ENCODE measurements around the gene CXorf58. TPM values are rescaled to one million over a fixed set of nuclear protein-coding genes. Genes with fewer than 3 reads are reported as not detected.

CXorf58 gene
- total and polyA plus RNA-seq, 9 of the 15 experiments (the other 6 are each of a cell fraction or from before 2014, with no cell fraction given): 0.10 to 0.27 (median 0.16) TPM; not detected in 3

DNA sequence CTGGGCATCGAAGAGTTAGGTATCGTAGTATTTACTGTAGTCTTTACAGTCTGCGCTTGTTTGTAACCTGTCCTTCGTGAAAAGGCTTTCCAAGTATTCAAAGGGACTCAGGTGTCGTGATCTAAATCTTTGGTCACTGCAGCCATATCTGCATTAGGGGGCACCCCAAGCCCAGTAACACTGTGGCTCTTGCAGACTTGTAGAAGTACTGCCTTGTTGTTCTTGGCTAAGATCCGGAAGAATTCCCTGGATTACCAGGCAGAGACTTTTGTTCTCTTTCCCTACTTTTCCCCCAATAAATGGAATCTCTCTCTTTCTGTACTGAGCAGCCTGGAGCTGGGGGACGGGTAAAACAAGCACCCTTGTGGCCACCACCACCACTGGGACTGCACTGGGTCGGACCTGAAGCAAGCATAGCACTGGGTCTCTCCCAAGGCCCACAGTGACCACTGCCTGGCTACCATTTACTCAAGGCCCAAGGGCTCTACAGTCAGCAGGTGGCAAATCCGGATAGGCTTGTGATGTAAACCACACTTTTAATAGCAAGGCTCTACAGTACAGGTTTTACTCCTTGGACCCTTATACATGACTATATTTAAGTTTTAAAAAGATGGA is 12.0 kb downstream of the CXorf58 start (continued):
- TF ChIP-seq NONO (IDR thresholded peaks at IDR 0.05; ENCODE audit: low read depth in 2 of 2, low read length in 1 of 2) (no peak), MTA3 (IDR thresholded peaks at IDR 0.05; ENCODE audit: borderline replicate concordance) (no peak), HNRNPUL1 (IDR thresholded peaks at IDR 0.05; ENCODE audit: low read length) (no peak)

DNA sequence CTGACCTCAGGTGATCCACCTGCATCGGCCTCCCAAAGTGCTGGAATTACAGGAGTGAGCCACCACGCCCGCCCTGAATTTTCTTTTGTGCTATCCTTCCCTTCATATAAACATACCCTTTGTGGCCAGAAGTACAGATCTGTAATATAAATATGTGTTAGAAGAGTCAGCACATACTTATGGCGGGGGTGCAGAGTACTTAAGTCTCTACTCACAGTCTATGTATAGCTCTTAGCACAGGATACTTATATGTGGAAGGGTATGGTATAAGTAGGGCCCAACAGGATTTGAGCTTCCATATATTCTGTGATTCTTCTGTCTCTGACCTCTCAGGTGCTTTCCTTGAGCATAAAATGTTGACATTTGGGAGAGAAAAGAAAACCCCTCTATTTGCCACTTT is 18.2 kb downstream of the CXorf58 start:
- WGBS (ENCODE audit: insufficient coverage, low coverage, missing lambda C conversion rate): 100% methylated on average over 1 of the region's 4 CpGs
- no peak for FAIRE-seq
- in situ Hi-C loops (cut with MboI): no loop called here

More for the DNA sequence above, 18.2 kb downstream of the CXorf58 start:
- no peak overlapping the region for H3K27ac ChIP-seq (ENCODE audit: extremely low read depth, low read depth, low read length)
- H3K27me3 ChIP-seq (ENCODE audit: control insufficient read depth in 2 of 2, insufficient read depth in 2 of 2, low read length in 2 of 2): no peaks in the 10 kb centered on the region
- no peak overlapping the region for H2AFZ ChIP-seq (ENCODE audit: low read depth, low read length)
- H4K20me1 ChIP-seq (replicated peaks; ENCODE audit: control insufficient read depth, insufficient read depth, low read length): no peaks in the 10 kb centered on the region
- intact Hi-C loops (cut with micrococcal nuclease): no loop called here
- DNase-seq (ENCODE audit: extremely low read depth in 1 of 4, low spot score in 3 of 4): no peak
- TF ChIP-seq RUNX1 (IDR thresholded peaks at IDR 0.05; ENCODE audit: low read depth): no peak
- TF ChIP-seq, protein P1, sequence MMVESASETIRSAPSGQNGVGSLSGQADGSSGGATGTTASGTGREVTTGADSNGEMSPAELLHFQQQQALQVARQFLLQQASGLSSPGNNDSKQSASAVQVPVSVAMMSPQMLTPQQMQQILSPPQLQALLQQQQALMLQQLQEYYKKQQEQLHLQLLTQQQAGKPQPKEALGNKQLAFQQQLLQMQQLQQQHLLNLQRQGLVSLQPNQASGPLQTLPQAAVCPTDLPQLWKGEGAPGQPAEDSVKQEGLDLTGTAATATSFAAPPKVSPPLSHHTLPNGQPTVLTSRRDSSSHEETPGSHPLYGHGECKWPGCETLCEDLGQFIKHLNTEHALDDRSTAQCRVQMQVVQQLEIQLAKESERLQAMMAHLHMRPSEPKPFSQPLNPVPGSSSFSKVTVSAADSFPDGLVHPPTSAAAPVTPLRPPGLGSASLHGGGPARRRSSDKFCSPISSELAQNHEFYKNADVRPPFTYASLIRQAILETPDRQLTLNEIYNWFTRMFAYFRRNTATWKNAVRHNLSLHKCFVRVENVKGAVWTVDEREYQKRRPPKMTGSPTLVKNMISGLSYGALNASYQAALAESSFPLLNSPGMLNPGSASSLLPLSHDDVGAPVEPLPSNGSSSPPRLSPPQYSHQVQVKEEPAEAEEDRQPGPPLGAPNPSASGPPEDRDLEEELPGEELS (CRISPR knock-in tag; IDR thresholded peaks at IDR 0.05; ENCODE audit: borderline replicate concordance): no peak
- H3K36me3 ChIP-seq (ENCODE audit: control insufficient read depth, insufficient read depth, low read length): no peaks in the 10 kb centered on the region
- H3K4me3 ChIP-seq: no peak overlapping the region
- peaks cover 0 to 3% of the 10 kb centered on the region in 2 experiments; a peak in 2 of 5 replicates for H3K4me1 ChIP-seq (replicated peaks in 1 of 2; ENCODE audit: control insufficient read depth in 2 of 2, insufficient read depth in 2 of 2, low read length in 2 of 2)
- no peak for ATAC-seq
- no peaks in the 10 kb centered on the region for H3K79me2 ChIP-seq (ENCODE audit: control insufficient read depth, insufficient read depth, low read length)
- H3K9me3 ChIP-seq (replicated peaks; ENCODE audit: control insufficient read depth, insufficient read depth, low read depth, low read length): no peaks in the 10 kb centered on the region
- no peak overlapping the region for H3K4me2 ChIP-seq (ENCODE audit: insufficient read depth, low read length)
- ChIA-PET POLR2A (interaction anchor here (0.6 kb wide), 1 partner anchor 9 kb away, joined by 3 read pairs; no protein-coding TSS in a partner anchor), CTCF (ENCODE audit: low intra/inter-chr PET ratio) (interaction anchor here (0.6 kb wide), 1 partner anchor 32 kb away, joined by 3 read pairs; no protein-coding TSS in a partner anchor)
- no peak overlapping the region for H3K9ac ChIP-seq (ENCODE audit: insufficient read depth in 1 of 2, low read depth in 2 of 2, low read length in 2 of 2)
- BruUV-seq (replicated peaks): no TSS peak
- H3K9me1 ChIP-seq (ENCODE audit: control insufficient read depth, insufficient read depth, low read length): no peaks in the 10 kb centered on the region
